D721Med (cell line): ENCODE data around the gene VDR.

Source experiments
- DNase-seq: peaks from one replicate; pipeline ENCODE4 v3.0.0; 2011; ENCODE audit warnings: low spot score; ENCODE audit not compliant: insufficient read length
- FAIRE-seq: peaks from 2 replicates; lab custom pipeline; 2011; peaks lifted over from hg19 to GRCh38; lab: Jason Lieb, UNC
- CTCF ChIP-seq: IDR thresholded peaks from 2 replicates; pipeline ENCODE4 v1.5.1; 2012; ENCODE audit warnings: mild to moderate bottlenecking, control low read depth; ENCODE audit not compliant: insufficient read depth; ENCODE audit errors: missing control alignments

Gene VDR

GRCh38 chr12:47841910-47842309 is 62.9 kb downstream of the VDR start:
- TF ChIP-seq CTCF, result no peak
- no peak for DNase-seq
- FAIRE-seq, result no peak

- no peak for TF ChIP-seq CTCF
- FAIRE-seq, result no peak
- DNase-seq, result no peak
Measured at GRCh38 chr12:47841501-47841900, 63.3 kb downstream of the VDR start.

GRCh38 chr12:47840571-47840970 is 64.2 kb downstream of the VDR start:
- TF ChIP-seq CTCF, result no peak
- no peak for DNase-seq
- no peak for FAIRE-seq

- FAIRE-seq, result no peak
- DNase-seq, result no peak
- TF ChIP-seq CTCF, result no peak
Measured at GRCh38 chr12:47839214-47839876, 65.4 kb downstream of the VDR start.

- DNase-seq (no peak), FAIRE-seq (no peak)
- peak; percentile 37 for TF ChIP-seq CTCF
Measured at GRCh38 chr12:47838286-47838931, 66.4 kb downstream of the VDR start.

- TF ChIP-seq CTCF, result peak; percentile 92
- FAIRE-seq (no peak), DNase-seq (peak; percentile 58)
Measured at GRCh38 chr12:47837190-47838171, 67.3 kb downstream of the VDR start.

GRCh38 chr12:47835831-47836155 is 69.0 kb downstream of the VDR start:
- no peak for TF ChIP-seq CTCF
- FAIRE-seq (no peak), DNase-seq (no peak)
